Measurements from ENCODE around the gene CACNA2D1.
A peak's percentile ranks its signal among the peaks of the same experiment; 100 is the strongest.

The CACNA2D1 gene

DNA sequence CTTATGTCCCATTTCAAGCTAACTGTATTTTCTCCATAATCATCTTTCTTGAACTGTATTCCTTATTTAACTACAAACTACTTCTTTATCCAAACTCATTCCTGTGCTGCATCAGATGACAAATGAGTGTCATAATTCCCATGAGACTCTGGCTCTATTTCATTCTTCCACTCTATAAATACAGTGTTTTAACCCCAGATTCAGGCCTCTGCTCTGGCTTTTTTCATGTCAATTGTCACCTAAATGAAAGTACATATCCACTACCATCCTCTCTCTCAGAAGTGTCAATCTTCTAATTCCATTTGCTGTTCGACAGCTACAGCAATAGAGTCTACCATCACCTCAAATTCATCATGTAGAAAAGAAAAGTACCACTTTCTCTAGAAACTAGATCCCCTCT lies 172.7 kb downstream of the CACNA2D1 start:
- no peak for FAIRE-seq

DNA sequence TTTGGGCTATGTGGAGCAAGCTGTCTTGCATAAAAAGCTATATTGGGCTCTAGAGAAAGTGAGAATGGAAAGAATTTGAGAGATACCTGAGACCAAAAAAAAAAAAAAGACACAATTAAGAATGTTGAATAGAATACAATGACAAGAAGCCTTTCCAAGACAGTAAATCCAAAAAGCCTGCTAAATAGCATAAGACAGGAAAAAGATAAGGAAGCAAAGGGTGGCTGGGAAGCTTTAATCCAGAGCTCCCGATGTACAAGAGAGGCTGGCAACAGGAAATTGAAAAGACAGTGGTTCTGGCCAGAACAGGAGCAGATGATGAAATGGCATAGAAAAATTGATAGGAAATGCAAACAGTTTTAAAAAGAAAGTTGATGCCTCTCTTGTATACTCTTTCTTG lies 174.9 kb downstream of the CACNA2D1 start:
- no peak for FAIRE-seq

DNA sequence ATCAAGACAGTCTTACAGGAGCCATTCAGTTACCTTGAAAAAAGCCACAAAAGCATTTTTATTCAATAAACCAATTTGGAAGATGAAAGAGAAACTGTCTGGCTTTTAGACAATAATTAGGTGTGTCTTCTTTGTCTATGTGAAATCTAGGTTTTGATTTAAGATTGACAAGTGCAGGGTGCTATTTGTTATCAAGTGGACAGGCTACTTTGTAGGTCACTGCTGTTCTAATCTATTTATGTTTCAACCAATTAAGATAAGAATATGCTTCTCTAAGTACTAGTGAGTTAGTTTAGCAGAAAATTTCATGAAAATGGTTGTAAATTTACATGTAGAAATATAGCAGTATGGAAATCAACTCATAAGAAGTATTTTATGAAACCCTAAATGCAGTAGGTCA lies 177.5 kb downstream of the CACNA2D1 start:
- FAIRE-seq: peak; percentile 90

- FAIRE-seq: no peak
Observed at GRCh38 chr7:82264783-82265305, 178.7 kb downstream of the CACNA2D1 start.

DNA sequence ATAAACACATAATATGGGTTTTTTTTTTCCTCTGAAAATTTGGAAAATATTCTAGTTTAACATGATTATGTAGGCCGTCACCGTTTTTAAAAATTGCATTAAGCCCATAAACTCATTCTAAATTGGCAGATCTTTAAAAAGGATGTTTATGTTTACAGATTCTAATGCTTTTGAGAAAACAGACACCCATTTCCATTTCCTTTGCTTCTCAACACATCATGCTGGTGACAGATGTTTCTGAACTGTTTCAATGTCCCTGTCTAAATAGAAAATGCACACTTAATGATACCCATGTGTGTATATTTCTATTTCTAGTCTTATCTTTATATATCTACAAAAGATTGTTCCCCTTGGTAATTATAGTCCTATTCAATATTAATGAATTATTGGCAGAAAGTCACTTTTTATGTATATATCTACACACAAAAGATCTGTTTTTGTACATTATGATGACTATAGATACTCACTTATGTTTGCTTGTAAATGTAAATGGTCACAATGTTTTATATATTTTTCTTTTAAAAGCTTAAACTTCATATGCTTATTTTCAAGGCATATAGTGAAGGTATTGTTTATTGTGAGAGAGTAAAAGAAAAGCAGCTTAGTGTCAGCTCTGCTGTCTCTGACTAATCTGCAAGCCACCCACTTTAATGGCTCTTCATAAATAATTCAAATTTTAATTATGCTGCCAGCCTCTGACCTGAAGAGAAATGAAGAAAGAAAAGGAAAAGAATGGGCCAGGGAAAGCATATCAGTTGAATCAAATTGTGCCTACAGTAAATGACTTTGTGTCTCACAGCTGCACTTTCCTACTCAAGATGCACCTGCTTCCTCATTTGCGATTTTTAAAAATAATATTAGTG lies 179.4 kb downstream of the CACNA2D1 start:
- FAIRE-seq: peak; percentile 92

DNA sequence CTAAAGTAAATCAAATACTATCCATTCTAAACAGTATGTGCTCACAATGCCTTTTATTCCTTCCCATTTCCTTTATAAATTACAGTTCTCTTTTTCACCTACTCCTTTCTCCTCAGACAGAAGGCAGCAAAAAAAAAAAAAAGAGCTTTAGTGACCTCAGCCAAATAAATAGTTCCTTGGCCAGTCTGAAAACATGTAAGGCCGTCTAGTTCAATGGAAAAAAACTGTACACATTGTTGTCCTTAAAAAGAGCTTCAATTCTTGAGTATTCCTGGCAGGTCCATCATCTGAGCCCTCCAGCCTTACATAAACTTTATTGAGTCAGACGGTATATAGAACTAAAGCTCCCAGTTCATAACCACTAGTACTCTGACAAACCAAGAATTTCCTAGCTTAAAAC lies 185.4 kb downstream of the CACNA2D1 start:
- FAIRE-seq: no peak

DNA sequence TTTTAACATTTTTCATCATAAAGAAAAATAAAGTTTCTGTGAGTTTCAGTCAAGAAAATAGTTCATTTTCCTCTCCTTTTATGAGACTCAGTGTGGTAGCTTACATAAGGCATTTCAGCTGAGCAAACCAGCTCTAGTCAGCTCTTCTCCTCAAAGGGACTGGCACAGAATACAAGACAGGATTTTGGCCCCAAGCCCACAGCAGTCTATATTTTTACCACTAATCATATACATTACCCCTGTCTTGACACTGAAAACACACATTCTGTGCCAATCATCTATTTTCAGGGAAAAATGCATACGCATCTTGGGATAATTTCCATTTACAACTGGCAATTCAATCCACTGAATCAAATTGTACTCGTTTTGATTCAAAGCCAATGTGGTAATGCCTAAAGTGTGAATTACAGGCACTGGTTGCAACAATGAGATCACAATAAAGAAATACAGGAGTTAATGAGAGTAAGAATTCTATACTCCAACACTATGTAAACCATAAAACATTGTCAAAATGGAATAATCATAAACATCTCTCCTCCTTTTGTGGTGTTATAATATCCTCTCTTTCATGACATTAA lies 186.4 kb downstream of the CACNA2D1 start:
- FAIRE-seq: no peak

GRCh38 chr7:82255706-82256105 lies 187.9 kb downstream of the CACNA2D1 start:
- no peak for FAIRE-seq

DNA sequence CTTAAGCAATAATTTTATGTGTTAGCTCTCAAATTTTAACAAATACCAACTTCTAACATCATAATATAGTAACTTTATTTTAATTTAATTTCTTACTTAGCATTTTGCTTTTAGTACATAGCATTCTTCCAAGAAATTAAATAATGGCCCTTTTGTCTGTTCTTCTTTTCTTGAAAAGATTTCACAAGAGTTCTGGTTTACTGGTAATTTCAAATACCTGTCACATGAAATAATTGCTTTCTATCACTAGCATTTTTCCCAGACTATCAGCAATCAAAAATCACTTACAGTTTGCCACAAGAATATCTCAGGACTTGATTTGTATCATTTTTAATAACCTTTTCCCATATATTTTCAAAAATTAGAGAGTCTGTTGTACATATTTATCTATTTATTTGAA lies 193.0 kb downstream of the CACNA2D1 start:
- FAIRE-seq: no peak

- no peak for FAIRE-seq
Observed at GRCh38 chr7:82249979-82250378, 193.6 kb downstream of the CACNA2D1 start.

DNA sequence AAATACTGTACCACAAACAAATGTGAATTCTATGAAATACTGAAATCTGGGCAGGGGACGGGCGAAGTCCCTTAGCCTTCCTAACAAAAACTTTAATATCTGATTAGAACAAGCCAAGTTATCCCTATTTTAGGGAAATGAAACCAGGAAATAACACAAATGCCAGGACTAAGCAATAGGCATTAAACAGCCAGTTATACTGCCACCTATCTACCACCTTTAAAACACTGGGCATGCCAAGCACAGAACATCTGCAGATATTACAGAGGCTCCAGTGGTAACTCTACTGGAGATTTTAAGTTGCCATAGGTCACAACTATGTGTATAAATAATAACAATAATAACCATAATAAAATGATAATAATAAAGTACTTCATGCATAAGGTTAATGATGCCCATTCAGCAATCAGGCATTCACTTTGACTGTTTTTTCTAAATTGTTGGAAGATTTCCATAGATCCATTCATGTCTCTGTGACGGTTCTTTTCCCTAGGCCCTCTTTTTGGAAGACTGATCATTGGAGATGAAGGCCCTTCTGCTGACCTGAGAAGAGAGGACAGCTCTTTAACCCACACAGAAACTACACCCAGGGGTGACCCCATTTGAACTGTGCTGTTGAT lies 195.7 kb downstream of the CACNA2D1 start:
- FAIRE-seq: no peak

GRCh38 chr7:82244947-82245517 lies 198.5 kb downstream of the CACNA2D1 start:
- no peak for FAIRE-seq

GRCh38 chr7:82241356-82241755 lies 202.2 kb downstream of the CACNA2D1 start:
- no peak for FAIRE-seq

DNA sequence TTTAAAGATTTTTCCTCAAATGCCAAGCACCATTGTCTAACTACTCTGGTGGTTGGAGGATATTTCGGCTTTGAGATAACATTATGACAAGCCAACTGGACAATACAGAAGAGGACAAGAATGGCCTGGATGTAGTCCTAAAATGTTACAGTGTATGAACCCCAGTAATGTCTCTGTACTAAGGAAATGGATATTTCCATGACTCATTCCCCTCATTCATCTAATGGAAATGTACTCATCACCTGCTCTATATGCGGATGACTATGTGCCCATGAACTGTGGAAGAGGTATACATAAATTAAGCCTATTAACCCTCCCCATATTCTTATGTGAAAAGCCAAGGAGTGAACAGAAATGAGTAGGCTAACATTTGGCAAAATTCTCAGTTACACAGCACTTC lies 207.9 kb downstream of the CACNA2D1 start:
- FAIRE-seq: no peak

GRCh38 chr7:82234457-82235049 lies 209.0 kb downstream of the CACNA2D1 start:
- peak; percentile 99 for FAIRE-seq

GRCh38 chr7:82230811-82231581 lies 212.6 kb downstream of the CACNA2D1 start:
- FAIRE-seq: peak; percentile 68

DNA sequence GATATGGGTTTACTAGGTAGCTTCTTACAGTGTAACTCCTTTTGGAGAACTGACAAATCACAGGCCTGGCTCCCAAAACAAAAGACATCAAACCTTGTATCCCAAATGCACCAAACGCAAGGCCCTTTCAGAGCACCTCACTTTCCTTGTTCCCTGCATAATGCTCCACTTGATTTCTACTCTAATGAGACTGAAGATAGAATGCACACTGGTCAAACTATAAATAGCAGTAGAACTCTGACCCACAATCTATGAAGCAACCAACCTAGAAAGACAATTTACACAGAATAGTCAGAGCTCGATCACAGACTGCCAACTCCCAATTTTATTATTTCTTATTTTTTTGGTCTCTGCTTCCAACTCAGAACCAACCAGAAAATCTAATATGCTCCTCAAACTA lies 214.4 kb downstream of the CACNA2D1 start:
- FAIRE-seq: peak; percentile 77

DNA sequence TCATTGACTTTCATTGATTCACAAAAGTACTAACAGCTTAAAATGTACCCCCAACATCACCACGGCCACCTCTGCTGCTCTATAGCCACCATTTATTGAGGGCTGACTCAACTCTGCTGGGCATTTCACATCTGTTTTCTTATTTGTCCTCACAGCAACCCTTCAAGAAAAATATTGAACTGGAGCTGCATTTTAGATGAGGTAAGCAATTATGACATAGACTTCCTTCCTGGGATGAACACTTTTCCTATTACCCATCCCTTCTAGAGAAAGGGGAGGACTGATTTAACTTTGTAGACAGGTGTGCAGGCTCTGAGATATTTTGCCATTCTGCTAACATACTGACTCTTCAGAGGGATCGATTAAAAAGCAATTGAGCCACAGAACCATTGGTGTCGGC lies 217.4 kb downstream of the CACNA2D1 start:
- FAIRE-seq: no peak

DNA sequence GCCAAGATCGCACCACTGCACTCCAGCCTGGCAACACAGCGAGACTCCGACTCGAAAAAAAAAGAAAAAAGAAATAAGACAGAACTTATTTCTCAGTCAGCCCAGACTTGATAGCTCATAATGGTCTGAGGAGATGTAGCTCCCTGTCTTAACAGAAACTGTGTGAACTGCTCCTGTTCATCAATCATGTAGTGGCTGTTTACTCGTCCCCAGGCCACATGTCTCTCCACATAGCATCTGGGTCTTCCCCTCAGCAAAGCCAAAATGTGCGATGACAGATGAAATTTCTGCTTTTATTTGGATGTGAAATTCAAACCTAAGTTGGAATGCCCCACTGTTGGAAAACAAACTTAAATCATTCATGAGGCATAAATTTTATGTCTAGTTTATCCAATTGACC lies 219.0 kb downstream of the CACNA2D1 start:
- no peak for FAIRE-seq

GRCh38 chr7:82223580-82223979 lies 220.0 kb downstream of the CACNA2D1 start:
- FAIRE-seq: no peak

DNA sequence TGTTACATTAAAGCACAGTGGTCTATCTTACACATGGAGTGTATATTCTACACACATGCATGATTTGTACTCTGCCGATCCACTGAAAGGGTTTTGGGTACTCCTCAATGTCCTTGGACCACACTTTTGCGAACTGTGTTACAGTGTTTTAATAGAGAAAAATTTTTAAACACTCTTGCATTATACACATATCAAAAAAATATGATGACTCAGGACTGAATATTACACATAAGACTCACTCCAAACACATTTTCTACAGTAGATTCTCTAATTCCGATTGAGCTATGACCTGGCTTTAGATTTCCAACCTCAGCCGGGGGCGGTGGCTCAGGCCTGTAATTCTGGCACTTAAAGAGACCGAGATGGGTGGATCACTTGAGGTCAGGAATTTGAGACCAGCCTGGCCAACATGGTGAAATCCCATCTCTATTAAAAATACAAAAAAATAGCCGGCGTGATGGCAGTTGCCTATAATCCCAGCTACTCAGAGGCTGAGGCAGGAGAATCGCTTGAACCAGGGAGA lies 222.4 kb downstream of the CACNA2D1 start:
- no peak for FAIRE-seq

DNA sequence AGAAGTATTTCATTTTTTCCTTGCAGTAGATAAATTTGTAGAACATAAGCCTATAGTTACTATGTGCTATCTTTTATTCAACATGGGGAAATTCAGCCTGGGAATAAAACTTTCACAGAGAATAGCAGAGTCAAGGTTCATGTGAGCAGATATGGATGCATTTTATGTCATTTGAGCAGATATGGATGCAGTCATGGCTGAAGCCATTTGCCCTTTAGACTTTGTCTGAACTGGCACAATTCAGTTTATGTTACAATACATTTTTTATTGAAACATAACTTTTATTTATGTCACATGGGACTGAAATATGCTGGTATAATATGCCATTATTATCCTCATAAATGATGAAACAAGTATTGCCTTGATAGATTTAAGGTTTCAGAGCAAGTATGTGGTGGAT lies 231.1 kb downstream of the CACNA2D1 start:
- FAIRE-seq: no peak
